ENCODE data around the gene DCLRE1C. TPM values are rescaled to one million over a fixed set of nuclear protein-coding genes. Genes with fewer than 3 reads are reported as not detected.
"Not testable (repeated sequence)": the region's sequence is repeated elsewhere in the genome, so short reads cannot be mapped to it uniquely, and the experiment has no call there.

The DCLRE1C gene
- total RNA-seq, 4 donors from 2014 or later = 7.1 to 17.5 (median 13.0) TPM

GRCh38 chr10:14982744-14983143 lies 28.8 kb upstream of the DCLRE1C start:
- Histone ChIP-seq H3K36me3 (no peaks in the 10 kb centered on the region), H3K27ac (no peak overlapping the region), H3K4me3 (no peak overlapping the region), H3K27me3 (no peaks in the 10 kb centered on the region), H3K4me1 (no peaks in the 10 kb centered on the region), H3K9me3 (no peaks in the 10 kb centered on the region)
- no peak for TF ChIP-seq CTCF (IDR thresholded peaks at IDR 0.05)
- no peak for TF ChIP-seq POLR2A (IDR thresholded peaks at IDR 0.05)
- no peak for TF ChIP-seq POLR2AphosphoS5 (IDR thresholded peaks at IDR 0.05)
- no peak for TF ChIP-seq EP300 (IDR thresholded peaks at IDR 0.05)
- 91% methylated on average over 3 of the region's 3 CpGs for WGBS
- DNase-seq (ENCODE audit: low spot score in 2 of 2) = no peak

GRCh38 chr10:14975672-14976273 lies 21.9 kb upstream of the DCLRE1C start:
- no peaks in the 10 kb centered on the region for H3K9me3 ChIP-seq
- TF ChIP-seq CTCF (IDR thresholded peaks at IDR 0.05) (no peak), POLR2A (IDR thresholded peaks at IDR 0.05) (no peak), EP300 (IDR thresholded peaks at IDR 0.05) (no peak), POLR2AphosphoS5 (IDR thresholded peaks at IDR 0.05) (no peak)
- H3K27ac ChIP-seq = no peak overlapping the region
- H3K4me3 ChIP-seq = no peak overlapping the region
- H3K4me1 ChIP-seq = no peaks in the 10 kb centered on the region
- no peak for DNase-seq (ENCODE audit: low spot score in 2 of 2)
- 33% methylated on average over 20 of the region's 21 CpGs for WGBS
- peaks cover 8% of the 10 kb centered on the region for H3K27me3 ChIP-seq
- H3K36me3 ChIP-seq = no peaks in the 10 kb centered on the region

- not testable (repeated sequence) for H3K27ac ChIP-seq; H3K36me3 ChIP-seq; H3K4me3 ChIP-seq; H3K27me3 ChIP-seq; H3K9me3 ChIP-seq; H3K4me1 ChIP-seq; DNase-seq (ENCODE audit: low spot score in 2 of 2)
- 50% methylated on average over 15 of the region's 15 CpGs for WGBS
Measured at GRCh38 chr10:14974153-14974998, 20.5 kb upstream of the DCLRE1C start.

DNA sequence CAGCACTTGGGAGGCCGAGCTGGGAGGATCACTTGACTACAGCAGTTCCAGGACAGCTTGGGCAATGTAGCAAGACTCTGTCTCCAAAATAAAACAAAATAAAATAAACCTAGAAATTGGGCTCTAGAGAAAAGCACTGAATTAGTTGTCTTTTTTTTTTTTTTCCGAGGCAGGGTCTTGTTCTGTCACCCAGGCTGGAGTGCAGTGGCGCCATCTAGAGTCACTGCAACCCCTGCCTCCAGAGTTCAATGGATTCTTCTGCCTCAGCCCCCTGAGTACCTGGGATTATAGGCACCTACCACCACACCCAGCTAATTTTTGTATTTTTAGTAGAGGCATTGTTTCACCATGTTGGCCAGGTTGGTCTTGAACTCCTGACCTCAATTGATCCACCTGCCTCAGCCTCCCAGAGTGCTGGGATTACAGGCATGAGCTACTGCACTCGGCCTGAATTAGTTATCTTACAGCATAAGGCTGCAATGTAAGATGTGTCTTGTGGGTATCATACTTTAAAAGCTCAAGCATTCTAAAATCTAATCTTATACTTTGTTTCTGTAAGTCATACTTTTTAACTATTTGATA lies 18.1 kb upstream of the DCLRE1C start:
- 62% methylated on average over 4 of the region's 4 CpGs for WGBS
- H3K4me1 ChIP-seq = no peaks in the 10 kb centered on the region
- no peak overlapping the region for H3K27ac ChIP-seq
- no peak for DNase-seq (ENCODE audit: low spot score in 2 of 2)
- H3K4me3 ChIP-seq = no peak overlapping the region
- no peaks in the 10 kb centered on the region for H3K36me3 ChIP-seq
- H3K27me3 ChIP-seq = peaks cover 5% of the 10 kb centered on the region
- H3K9me3 ChIP-seq = no peaks in the 10 kb centered on the region
- peak in 1 of 2 donors; percentile 39 for TF ChIP-seq CTCF (IDR thresholded peaks at IDR 0.05)
- no peak for TF ChIP-seq EP300 (IDR thresholded peaks at IDR 0.05)
- TF ChIP-seq POLR2A (IDR thresholded peaks at IDR 0.05) = no peak
- TF ChIP-seq POLR2AphosphoS5 (IDR thresholded peaks at IDR 0.05) = no peak

- TF ChIP-seq EP300 (IDR thresholded peaks at IDR 0.05) (no peak), POLR2AphosphoS5 (IDR thresholded peaks at IDR 0.05) (no peak), CTCF (IDR thresholded peaks at IDR 0.05) (no peak), POLR2A (IDR thresholded peaks at IDR 0.05) (no peak)
- H3K36me3 ChIP-seq = no peaks in the 10 kb centered on the region
- DNase-seq (ENCODE audit: low spot score in 2 of 2) = no peak
- H3K9me3 ChIP-seq = no peaks in the 10 kb centered on the region
- no peak overlapping the region for H3K27ac ChIP-seq
- WGBS = 92% methylated on average over 2 of the region's 2 CpGs
- no peaks in the 10 kb centered on the region for H3K4me1 ChIP-seq
- no peaks in the 10 kb centered on the region for H3K27me3 ChIP-seq
- H3K4me3 ChIP-seq = no peak overlapping the region
Measured at GRCh38 chr10:14967897-14968296, 14.0 kb upstream of the DCLRE1C start.

Data from suprapubic skin (tissue), 4 donors.